HepG2 (cell line): ENCODE results near the gene CAMK4.

Experiments used
- EZH2 ChIP-seq: conservative IDR thresholded peaks from 2 replicates; pipeline ENCODE4 v1.6.1; 2012; ENCODE audit warnings: mild to moderate bottlenecking, low read depth, low read length, moderate library complexity
- ZBTB33 ChIP-seq: sonication (generic); formaldehyde crosslinking; IDR thresholded peaks from 2 replicates; pipeline ENCODE4 v1.4.0; 2020; ENCODE audit warnings: missing genetic modification reagents

- TF ChIP-seq ZBTB33 (CRISPR knock-in tag) (no peak), EZH2 (no peak)
Observed at GRCh38 chr5:111486055-111486454, 261.9 kb downstream of the CAMK4 start.
